RWPE2 (cell line): ENCODE results near the gene BOLA1.

Source experiments
- ATAC-seq: fragments of 200-7000 bp; cut with Tn5 transposase; 3 replicates; pipeline ENCODE4 v1.9.1; 2021; ENCODE audit warnings: low read depth
- DNase-seq: peaks from one replicate; pipeline ENCODE4 v3.0.0-alpha.2; 2020; ENCODE audit warnings: low spot score
- H3K27ac ChIP-seq: fragments of 450-650 bp; 2 replicates; pipeline ENCODE4 v1.5.1; 2017; ENCODE audit warnings: mild to moderate bottlenecking; ENCODE audit not compliant: poor library complexity, severe bottlenecking
- H3K27me3 ChIP-seq: fragments of 250-450 bp; sonication (Bioruptor Pico); 2 replicates; pipeline ENCODE4 v1.5.1; 2021; ENCODE audit warnings: mild to moderate bottlenecking, moderate library complexity; ENCODE audit not compliant: insufficient read depth, poor library complexity, severe bottlenecking
- H3K36me3 ChIP-seq: fragments of 250-450 bp; sonication (Bioruptor Pico); 2 replicates; pipeline ENCODE4 v1.5.1; 2020; ENCODE audit warnings: low read depth, mild to moderate bottlenecking, moderate library complexity
- H3K4me1 ChIP-seq: fragments of 250-450 bp; sonication (Bioruptor Pico); 2 replicates; pipeline ENCODE4 v1.5.1; 2021; ENCODE audit warnings: mild to moderate bottlenecking, moderate library complexity; ENCODE audit not compliant: insufficient read depth, poor library complexity, severe bottlenecking
- H3K4me3 ChIP-seq: fragments of 250-450 bp; sonication (Bioruptor Pico); 2 replicates; pipeline ENCODE4 v1.5.1; 2021; ENCODE audit warnings: mild to moderate bottlenecking, moderate library complexity; ENCODE audit not compliant: severe bottlenecking
- H3K9me3 ChIP-seq: fragments of 250-450 bp; sonication (Bioruptor Pico); 2 replicates; pipeline ENCODE4 v1.5.1; 2021; ENCODE audit warnings: mild to moderate bottlenecking, moderate library complexity; ENCODE audit not compliant: severe bottlenecking
- CTCF ChIP-seq: fragments of 450-650 bp; IDR thresholded peaks from one replicate; pipeline ENCODE4 v1.5.1; 2017; ENCODE audit warnings: mild to moderate bottlenecking, moderate library complexity; ENCODE audit not compliant: poor library complexity, severe bottlenecking

The BOLA1 gene

GRCh38 chr1:149940427-149940826 is 41.1 kb downstream of the BOLA1 start:
- no peak for TF ChIP-seq CTCF
- DNase-seq (no peak), ATAC-seq (no peak)
- Histone ChIP-seq H3K4me3 (no peak overlapping the region), H3K27me3 (no peaks in the 10 kb centered on the region), H3K4me1 (peaks cover 31% of the 10 kb centered on the region), H3K36me3 (peaks cover 6% of the 10 kb centered on the region), H3K27ac (peak overlapping the region; percentile 86), H3K9me3 (no peaks in the 10 kb centered on the region)

GRCh38 chr1:149942207-149942606 is 42.8 kb downstream of the BOLA1 start:
- H3K4me1 ChIP-seq = peaks cover 27% of the 10 kb centered on the region
- H3K27me3 ChIP-seq = no peaks in the 10 kb centered on the region
- H3K36me3 ChIP-seq = peaks cover 21% of the 10 kb centered on the region
- TF ChIP-seq CTCF = peak; percentile 44
- H3K9me3 ChIP-seq = no peaks in the 10 kb centered on the region
- no peak for DNase-seq
- H3K27ac ChIP-seq = no peak overlapping the region
- H3K4me3 ChIP-seq = no peak overlapping the region
- ATAC-seq = peak; percentile 28; the same call in 2 of the 3 replicates

- no peak overlapping the region for H3K27ac ChIP-seq
- no peaks in the 10 kb centered on the region for H3K9me3 ChIP-seq
- peaks cover 24% of the 10 kb centered on the region for H3K36me3 ChIP-seq
- DNase-seq (no peak), ATAC-seq (no peak)
- no peak overlapping the region for H3K4me3 ChIP-seq
- peaks cover 23% of the 10 kb centered on the region for H3K4me1 ChIP-seq
- TF ChIP-seq CTCF = no peak
- no peaks in the 10 kb centered on the region for H3K27me3 ChIP-seq
Observed at GRCh38 chr1:149942885-149943284, 43.5 kb downstream of the BOLA1 start.

- Histone ChIP-seq H3K36me3 (peaks cover 36% of the 10 kb centered on the region), H3K27me3 (no peaks in the 10 kb centered on the region), H3K4me1 (peaks cover 5% of the 10 kb centered on the region), H3K9me3 (no peaks in the 10 kb centered on the region), H3K27ac (no peak overlapping the region), H3K4me3 (no peak overlapping the region)
- ATAC-seq (no peak), DNase-seq (no peak)
- TF ChIP-seq CTCF = no peak
Observed at GRCh38 chr1:149945206-149945605, 45.8 kb downstream of the BOLA1 start.

- no peaks in the 10 kb centered on the region for H3K27me3 ChIP-seq
- no peak for ATAC-seq
- no peak for DNase-seq
- peaks cover 43% of the 10 kb centered on the region for H3K36me3 ChIP-seq
- no peak overlapping the region for H3K27ac ChIP-seq
- TF ChIP-seq CTCF = no peak
- H3K4me1 ChIP-seq = no peaks in the 10 kb centered on the region
- H3K9me3 ChIP-seq = no peaks in the 10 kb centered on the region
- no peak overlapping the region for H3K4me3 ChIP-seq
Observed at GRCh38 chr1:149949911-149950310, 50.5 kb downstream of the BOLA1 start.
